HG03095 (cell line): Measurements from ENCODE around the gene USP38.
"Not testable (repeated sequence)": the region's sequence is repeated elsewhere in the genome, so short reads cannot be mapped to it uniquely, and the experiment has no call there.

Experiments used
- ATAC-seq: cut with Tn5 transposase; IDR thresholded peaks from one replicate; pipeline ENCODE4 v1.9.1; 2021; ENCODE audit warnings: moderate library complexity; ENCODE audit not compliant: unreplicated experiment

Gene USP38

DNA sequence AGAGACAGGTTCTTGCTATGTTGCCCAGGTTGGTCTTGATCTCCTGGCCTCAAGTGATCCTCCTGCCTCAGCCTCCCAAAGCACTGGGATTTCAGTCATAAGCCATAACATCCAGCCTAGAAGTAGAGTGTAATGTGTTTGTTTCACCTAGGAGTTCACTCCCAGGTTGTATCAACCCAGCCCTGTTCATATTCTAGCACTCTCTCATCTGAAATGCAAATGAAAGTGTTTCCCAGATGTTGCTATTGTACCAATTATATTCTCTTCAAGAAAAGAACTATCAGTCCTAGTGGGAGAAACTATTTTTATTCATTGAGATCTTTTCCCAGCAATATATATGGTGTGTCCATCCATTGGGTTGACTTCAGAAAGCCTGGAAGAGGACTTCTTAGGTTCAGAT lies 72.6 kb downstream of the USP38 start:
- no peak for ATAC-seq

DNA sequence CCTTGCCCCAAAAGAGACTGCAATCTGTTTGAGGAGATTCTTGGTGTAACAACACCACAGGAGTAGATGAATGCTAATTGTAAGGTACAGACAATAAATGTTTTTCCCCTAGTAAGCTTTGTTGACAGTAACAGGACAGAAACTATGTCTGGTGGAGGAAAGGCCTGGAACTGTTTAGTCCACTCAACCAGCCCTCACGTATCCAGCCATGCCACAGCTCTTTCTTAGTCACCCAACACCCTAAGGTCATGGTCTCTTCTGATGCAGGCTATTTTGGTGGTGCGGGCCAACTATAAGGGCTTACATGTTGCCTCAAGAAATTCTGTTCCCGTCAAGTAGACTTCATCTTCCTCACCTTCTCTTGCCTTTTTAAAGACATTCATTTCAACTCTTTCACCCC lies 76.0 kb downstream of the USP38 start:
- ATAC-seq = no peak

DNA sequence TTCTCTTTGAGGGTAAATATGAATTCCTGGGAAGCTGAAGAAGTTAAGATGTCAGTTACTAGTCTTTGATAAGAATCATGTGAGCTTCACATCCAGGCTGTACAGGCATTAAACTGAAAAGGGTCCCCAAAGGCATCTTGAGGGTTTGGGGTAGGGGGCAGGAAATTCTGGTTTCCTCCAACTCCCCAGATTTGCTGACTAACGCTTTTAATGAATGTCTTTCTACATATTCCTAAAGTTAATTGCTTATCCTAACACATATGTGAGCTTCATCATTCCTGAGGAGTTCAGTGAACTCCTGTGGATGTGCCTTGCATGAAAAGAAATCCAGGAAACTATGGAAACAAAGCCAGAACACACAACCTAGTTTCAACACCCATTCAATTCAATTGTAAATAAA lies 78.1 kb downstream of the USP38 start:
- ATAC-seq = no peak

DNA sequence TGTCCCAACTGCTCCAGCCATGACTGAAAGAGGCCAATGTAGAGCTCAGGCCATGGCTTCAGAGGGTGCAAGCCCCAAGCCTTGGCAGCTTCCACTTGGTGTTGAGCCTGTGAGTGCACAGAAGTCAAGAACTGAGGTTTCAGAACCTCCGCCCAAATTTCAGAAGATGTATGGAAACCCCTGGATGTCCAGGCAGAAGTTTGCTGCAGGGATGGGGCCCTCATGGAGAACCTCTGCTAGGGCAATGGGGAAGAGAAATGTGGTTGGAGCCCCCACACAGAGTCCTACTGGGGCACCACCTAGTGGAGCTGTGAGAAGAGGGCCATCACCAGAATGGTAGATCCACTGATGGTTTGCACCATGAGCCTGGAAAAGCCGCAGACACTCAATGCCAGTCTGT lies 83.0 kb downstream of the USP38 start:
- not testable (repeated sequence) for ATAC-seq

GRCh38 chr4:143270256-143270838 lies 85.6 kb downstream of the USP38 start:
- no peak for ATAC-seq
